MM.1S (cell line): Measurements from ENCODE around the gene PADI2.

Experiments
- DNase-seq: peaks from one replicate; pipeline ENCODE4 v3.0.0-alpha.2; 2015
- H2AFZ ChIP-seq: fragments of 300-600 bp; sonication (generic); 2 replicates; pipeline ENCODE4 v1.6.0; 2016; ENCODE audit warnings: antibody characterized with exemption, low read length
- H3F3A ChIP-seq: fragments of 300-600 bp; sonication (generic); 2 replicates; pipeline ENCODE4 v1.6.1; 2016; ENCODE audit warnings: mild to moderate bottlenecking, antibody characterized with exemption, low read length, moderate library complexity, mixed read lengths; ENCODE audit not compliant: insufficient read depth
- H3K27ac ChIP-seq: fragments of 300-600 bp; sonication (generic); 2 replicates; pipeline ENCODE4 v1.5.1; 2016; ENCODE audit warnings: mild to moderate bottlenecking, low read length
- H3K27me3 ChIP-seq: fragments of 300-600 bp; sonication (generic); replicated peaks from 2 replicates; pipeline ENCODE4 v1.6.0; 2016; ENCODE audit warnings: low read length; ENCODE audit not compliant: insufficient read depth
- H3K36me3 ChIP-seq: fragments of 300-600 bp; sonication (generic); replicated peaks from 2 replicates; pipeline ENCODE4 v1.6.1; 2016; ENCODE audit warnings: mild to moderate bottlenecking, low read length, mixed read lengths; ENCODE audit not compliant: insufficient read depth
- H3K4me1 ChIP-seq: fragments of 300-600 bp; sonication (generic); 2 replicates; pipeline ENCODE4 v1.6.1; 2016; ENCODE audit warnings: low read length, mixed read lengths
- H3K4me2 ChIP-seq: fragments of 300-600 bp; sonication (generic); 2 replicates; pipeline ENCODE4 v1.6.0; 2016; ENCODE audit warnings: low read depth, low read length
- H3K4me3 ChIP-seq: fragments of 300-600 bp; sonication (generic); 2 replicates; pipeline ENCODE4 v1.5.1; 2016; ENCODE audit warnings: low read length, mixed read lengths
- H3K79me2 ChIP-seq: fragments of 300-600 bp; sonication (generic); 2 replicates; pipeline ENCODE4 v1.6.1; 2016; ENCODE audit warnings: mixed run types, low read length, mixed read lengths
- H3K9ac ChIP-seq: fragments of 300-600 bp; sonication (generic); 2 replicates; pipeline ENCODE4 v1.6.1; 2016; ENCODE audit warnings: low read length, mixed read lengths
- H3K9me2 ChIP-seq: fragments of 300-600 bp; sonication (generic); replicated peaks from 2 replicates; pipeline ENCODE4 v1.6.1; 2016; ENCODE audit warnings: mild to moderate bottlenecking, low read length, mixed read lengths; ENCODE audit not compliant: insufficient read depth
- H3K9me3 ChIP-seq: fragments of 300-600 bp; sonication (generic); replicated peaks from 2 replicates; pipeline ENCODE4 v1.6.1; 2016; ENCODE audit warnings: mild to moderate bottlenecking, low read length, mixed read lengths; ENCODE audit not compliant: insufficient read depth
- H4K20me1 ChIP-seq: fragments of 300-600 bp; sonication (generic); 2 replicates; pipeline ENCODE4 v1.6.1; 2016; ENCODE audit warnings: mild to moderate bottlenecking, low read length, moderate library complexity, mixed read lengths; ENCODE audit not compliant: insufficient read depth
- CTCF ChIP-seq: fragments of 300-600 bp; sonication (generic); IDR thresholded peaks from 2 replicates; pipeline ENCODE4 v1.5.1; 2016; ENCODE audit warnings: antibody characterized with exemption, low read length, mixed read lengths
- EZH2 ChIP-seq: fragments of 300-600 bp; sonication (generic); optimal IDR thresholded peaks from 2 replicates; pipeline ENCODE3; 2017; ENCODE audit warnings: low read depth, mild to moderate bottlenecking, antibody characterized with exemption, low read length, mixed read lengths
- EZH2phosphoT487 ChIP-seq: fragments of 300-600 bp; sonication (generic); IDR thresholded peaks from 2 replicates; pipeline ENCODE4 v1.6.1; 2018; ENCODE audit warnings: antibody characterized with exemption, low read length

PADI2 gene

DNA sequence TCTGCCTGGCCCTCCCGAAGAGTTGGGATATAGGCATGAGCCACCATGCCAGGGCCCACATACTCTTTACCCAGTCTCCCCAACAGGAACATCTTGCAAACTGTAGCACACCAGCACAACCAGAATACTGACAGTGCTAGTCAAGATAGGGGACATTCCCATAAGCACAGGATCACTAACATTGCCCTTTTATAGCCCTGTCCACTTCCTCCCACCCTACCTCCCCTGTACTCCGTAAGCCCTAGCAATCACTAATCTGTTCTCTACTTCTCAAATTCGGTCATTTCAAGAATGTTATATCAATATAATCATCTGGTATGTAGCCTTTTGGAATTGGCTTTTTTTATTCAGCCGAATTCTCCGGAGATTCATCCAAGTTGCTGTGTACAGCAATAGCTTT lies 71.3 kb downstream of the PADI2 start:
- peaks cover 14% of the 10 kb centered on the region for H3K4me1 ChIP-seq
- no peak for TF ChIP-seq CTCF
- no peak for TF ChIP-seq EZH2
- TF ChIP-seq EZH2phosphoT487 = no peak
- DNase-seq = no peak
- H3K4me2 ChIP-seq = no peak overlapping the region
- no peaks in the 10 kb centered on the region for H3K9me2 ChIP-seq
- H3K36me3 ChIP-seq = peaks cover 19% of the 10 kb centered on the region; the same call in 1 of the 2 replicates
- no peaks in the 10 kb centered on the region for H3K9me3 ChIP-seq
- H4K20me1 ChIP-seq = no peaks in the 10 kb centered on the region
- H3F3A ChIP-seq = peaks cover 4% of the 10 kb centered on the region
- H3K27me3 ChIP-seq = no peaks in the 10 kb centered on the region
- H3K4me3 ChIP-seq = no peak overlapping the region
- H3K27ac ChIP-seq = no peak overlapping the region
- H3K9ac ChIP-seq = no peak overlapping the region
- peaks cover 77% of the 10 kb centered on the region for H3K79me2 ChIP-seq
- H2AFZ ChIP-seq = no peak overlapping the region

- Histone ChIP-seq H3K36me3 (peaks cover 21% of the 10 kb centered on the region; the same call in 1 of the 2 replicates), H2AFZ (no peak overlapping the region), H3K79me2 (peaks cover 66% of the 10 kb centered on the region), H3F3A (peaks cover 4% of the 10 kb centered on the region), H3K9ac (no peak overlapping the region), H3K9me2 (no peaks in the 10 kb centered on the region), H4K20me1 (no peaks in the 10 kb centered on the region), H3K4me2 (peak overlapping the region; percentile 57; the same call in 1 of the 2 replicates), H3K4me1 (0 out of 2 replicates have a peak, but pooled peaks cover 6% of the 10 kb centered on the region), H3K27ac (no peak overlapping the region), H3K9me3 (no peaks in the 10 kb centered on the region), H3K27me3 (no peaks in the 10 kb centered on the region), H3K4me3 (no peak overlapping the region)
- TF ChIP-seq EZH2 (no peak), EZH2phosphoT487 (no peak), CTCF (no peak)
- no peak for DNase-seq
Observed at GRCh38 chr1:17046334-17046657, 73.0 kb downstream of the PADI2 start.

DNA sequence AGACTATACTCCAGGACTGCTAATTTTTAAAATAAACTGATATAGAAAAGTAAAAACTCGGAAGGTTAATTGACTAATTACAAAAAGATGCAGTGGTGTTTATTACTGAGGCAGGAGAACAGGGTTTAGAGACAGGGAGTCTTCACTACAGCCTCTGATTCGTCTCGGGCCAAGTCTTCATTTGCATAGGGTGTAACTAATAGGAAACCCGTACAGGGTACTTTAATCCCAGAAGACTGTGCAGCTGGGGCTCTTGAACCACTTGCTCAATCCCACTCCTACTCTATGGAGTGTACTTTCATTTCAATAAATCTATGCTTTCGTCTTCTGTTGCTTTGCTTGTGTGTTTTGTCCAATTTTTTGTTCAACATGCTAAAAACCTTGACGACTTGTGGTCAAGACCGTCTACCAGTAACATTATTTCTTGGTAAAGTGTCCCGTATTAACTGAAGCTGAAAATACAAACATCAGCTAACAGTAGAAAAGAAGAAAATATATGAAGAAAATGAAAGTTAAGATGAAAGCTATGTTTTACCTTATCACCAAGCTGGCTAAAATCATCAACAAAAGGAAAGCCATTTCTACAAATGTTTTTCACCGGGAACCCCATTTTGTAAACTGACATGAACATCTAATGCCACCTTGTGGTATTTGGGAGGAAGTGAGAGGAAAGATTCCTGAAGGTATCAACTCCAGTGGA lies 73.5 kb downstream of the PADI2 start:
- Histone ChIP-seq H3F3A (peaks cover 4% of the 10 kb centered on the region), H4K20me1 (no peaks in the 10 kb centered on the region), H3K27ac (peak overlapping the region; percentile 21; the same call in 1 of the 2 replicates), H3K4me3 (peak overlapping the region; percentile 46), H3K36me3 (peaks cover 21% of the 10 kb centered on the region; the same call in 1 of the 2 replicates), H3K79me2 (peaks cover 63% of the 10 kb centered on the region), H3K27me3 (no peaks in the 10 kb centered on the region), H3K9ac (no peak overlapping the region), H2AFZ (no peak overlapping the region), H3K9me3 (no peaks in the 10 kb centered on the region), H3K9me2 (no peaks in the 10 kb centered on the region), H3K4me1 (0 out of 2 replicates have a peak, but pooled peaks cover 6% of the 10 kb centered on the region), H3K4me2 (peak overlapping the region; percentile 57)
- TF ChIP-seq EZH2 (no peak), CTCF (peak; percentile 67)
- peak; percentile 47 for DNase-seq
